Common myeloid progenitor, CD34-positive (primary cell): ENCODE data around the gene MICAL3.

Source experiments
- CTCF ChIA-PET: fragments of 350-600 bp; sonication (Branson Sonifier 250); formaldehyde crosslinking; loops from one replicate; lab custom pipeline; 2021; ENCODE audit warnings: antibody characterized with exemption; lab: Charles Lee
- POLR2A ChIA-PET: fragments of 350-600 bp; sonication (Branson Sonifier 250); formaldehyde crosslinking; loops from one replicate; lab custom pipeline; 2021; ENCODE audit warnings: antibody characterized with exemption; lab: Charles Lee
- DNase-seq, 3 donors: peaks; one replicate each; pipeline versions ENCODE4 v3.0.0 to v3.0.0-alpha.2; 2013
- H3K27ac ChIP-seq, 2 experiments: 1 replicate in 1 of 2; 2 replicates in 1 of 2; pipeline ENCODE4 v1.7.0; 2013; ENCODE audit warnings: inconsistent platforms in 2 of 2, low read length in 2 of 2, mild to moderate bottlenecking in 2 of 2, low read depth in 1 of 2, moderate library complexity in 1 of 2; ENCODE audit not compliant: severe bottlenecking in 2 of 2, insufficient read depth in 1 of 2, poor library complexity in 1 of 2
- H3K27me3 ChIP-seq, 5 experiments: replicated peaks in 2 of 5; 1 replicate in 3 of 5; 2 replicates in 2 of 5; pipeline versions ENCODE4 v1.6.1 to v1.7.0; 2013; ENCODE audit warnings: low read length in 4 of 5, mild to moderate bottlenecking in 2 of 5, moderate library complexity in 2 of 5, inconsistent platforms in 1 of 5; ENCODE audit not compliant: insufficient read depth in 5 of 5, control insufficient read depth in 4 of 5
- H3K36me3 ChIP-seq, 4 experiments: 1 replicate in 2 of 4; 2 replicates in 2 of 4; pipeline versions ENCODE4 v1.6.1 to v1.7.0; 2013; ENCODE audit warnings: low read length in 3 of 4, control low read depth in 1 of 4, mild to moderate bottlenecking in 1 of 4; ENCODE audit not compliant: control insufficient read depth in 4 of 4, insufficient read depth in 4 of 4
- H3K4me1 ChIP-seq, 4 experiments: 1 replicate in 3 of 4; 2 replicates in 1 of 4; pipeline versions ENCODE4 v1.6.1 to v1.7.1; 2013; ENCODE audit warnings: low read length in 3 of 4, mild to moderate bottlenecking in 3 of 4, control low read depth in 1 of 4, inconsistent platforms in 1 of 4, moderate library complexity in 1 of 4; ENCODE audit not compliant: control insufficient read depth in 4 of 4, insufficient read depth in 4 of 4; ENCODE audit errors: control extremely low read depth in 1 of 4
- H3K4me3 ChIP-seq, 7 experiments: 1 replicate in 4 of 7; 2 replicates in 3 of 7; pipeline versions ENCODE4 v1.5.1 to v1.7.0; 2013; ENCODE audit warnings: mild to moderate bottlenecking in 7 of 7, low read length in 6 of 7, moderate library complexity in 6 of 7, inconsistent platforms in 2 of 7, low read depth in 2 of 7, control low read depth in 1 of 7; ENCODE audit not compliant: insufficient read depth in 4 of 7, control insufficient read depth in 1 of 7; ENCODE audit errors: extremely low read depth in 1 of 7
- H3K9me3 ChIP-seq, 5 experiments: 1 replicate in 4 of 5; 2 replicates in 1 of 5; pipeline versions ENCODE4 v1.6.1 to v1.7.1; 2013; ENCODE audit warnings: low read length in 4 of 5, mild to moderate bottlenecking in 2 of 5, inconsistent platforms in 1 of 5, low read depth in 1 of 5, moderate library complexity in 1 of 5; ENCODE audit not compliant: control insufficient read depth in 4 of 5, insufficient read depth in 2 of 5; ENCODE audit errors: control extremely low read depth in 1 of 5
- WGBS: methylation state at CpG from one replicate; pipeline ENCODE4 v1.1.5; 2013; ENCODE audit not compliant: insufficient coverage; 5-methylcytosine and 5-hydroxymethylcytosine counted together

The MICAL3 gene

DNA sequence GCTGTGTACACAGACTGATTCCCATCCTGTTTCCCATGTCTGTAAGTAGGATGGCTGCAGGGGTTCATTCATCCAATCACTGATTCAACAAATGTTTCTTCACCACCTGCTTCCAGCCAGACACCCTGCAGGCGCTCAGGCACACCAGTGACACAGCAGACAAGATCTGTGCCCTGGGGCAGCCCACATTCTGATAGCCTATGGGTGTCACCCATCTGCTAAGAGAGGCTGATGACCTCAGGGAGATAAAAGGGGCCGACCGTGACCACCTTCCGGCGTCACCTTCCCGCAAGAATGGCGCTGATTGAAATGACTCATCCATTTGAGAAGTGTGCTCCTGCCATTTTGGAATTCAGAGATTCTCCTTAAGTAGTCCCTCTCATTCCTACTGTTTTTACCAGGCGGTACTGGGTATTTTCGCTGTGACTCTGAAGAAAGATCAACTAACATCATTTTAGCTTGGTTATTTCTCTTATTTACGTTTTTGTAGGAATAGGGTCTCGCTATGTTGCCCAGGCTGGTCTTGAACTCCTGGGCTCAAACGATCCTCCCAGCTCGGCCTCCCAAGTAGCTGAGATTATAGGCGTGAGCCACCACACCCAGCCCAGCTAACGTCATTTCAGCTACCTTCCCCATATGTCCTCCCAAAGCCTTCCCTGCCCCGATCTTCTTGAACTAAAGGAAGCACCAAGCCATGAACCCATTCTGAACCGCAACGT, 176.8 kb downstream of the MICAL3 start:
- H3K9me3 ChIP-seq = no peaks in the 10 kb centered on the region
- 98% methylated on average over 18 of the region's 18 CpGs for WGBS
- no peaks in the 10 kb centered on the region for H3K27me3 ChIP-seq
- DNase-seq = peak in 1 of 3 donors; percentile 4
- H3K4me1 ChIP-seq = no peaks in the 10 kb centered on the region
- no peak overlapping the region for H3K4me3 ChIP-seq
- ChIA-PET POLR2A (no interaction called here), CTCF (interaction anchor here (1.2 kb wide), 1 partner anchor 13 kb away, joined by 4 read pairs; no protein-coding TSS in a partner anchor)
- no peak overlapping the region for H3K27ac ChIP-seq
- peaks cover 0 to 9% (median 3%) of the 10 kb centered on the region in 4 experiments for H3K36me3 ChIP-seq

- H3K27ac ChIP-seq = no peak overlapping the region
- 97% methylated on average over 7 of the region's 13 CpGs for WGBS
- DNase-seq = no peak
- peaks cover 0 to 14% (median 5%) of the 10 kb centered on the region in 4 experiments for H3K36me3 ChIP-seq
- H3K27me3 ChIP-seq = no peaks in the 10 kb centered on the region
- H3K4me3 ChIP-seq = no peak overlapping the region
- no peaks in the 10 kb centered on the region for H3K4me1 ChIP-seq
- ChIA-PET CTCF (interaction anchor here (0.6 to 1.2 kb wide), 2 partner anchors 12 to 36 kb away, joined by 3 to 4 read pairs; no protein-coding TSS in a partner anchor), POLR2A (no interaction called here)
- H3K9me3 ChIP-seq = no peaks in the 10 kb centered on the region
Observed at GRCh38 chr22:17846326-17846992, 177.9 kb downstream of the MICAL3 start.

DNA sequence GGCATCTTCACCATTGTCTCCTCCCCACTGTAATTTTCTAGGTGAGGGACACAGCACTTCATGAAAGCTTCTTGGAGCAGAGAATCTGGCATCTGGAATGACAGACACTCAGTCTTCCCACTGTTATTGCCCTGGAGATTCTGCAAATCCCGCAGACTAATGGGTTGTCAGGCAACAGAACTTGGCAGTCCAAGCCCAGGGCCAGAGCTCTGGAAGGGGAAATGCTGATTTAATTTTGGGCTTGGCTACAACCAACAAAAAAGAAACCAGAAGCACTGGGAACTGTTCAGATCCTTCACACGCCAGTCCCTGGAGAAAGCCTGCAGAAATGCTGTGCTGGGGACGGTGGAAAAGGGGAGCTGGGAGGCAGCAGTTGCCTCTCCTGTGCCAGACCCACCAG, 178.6 kb downstream of the MICAL3 start:
- CTCF ChIA-PET = interaction anchor here (1.6 kb wide), 1 partner anchor 11 kb away, joined by 3 read pairs; no protein-coding TSS in a partner anchor
- DNase-seq = no peak
- POLR2A ChIA-PET = no interaction called here
- Histone ChIP-seq H3K27me3 (no peaks in the 10 kb centered on the region), H3K36me3 (peaks cover 0 to 19% (median 8%) of the 10 kb centered on the region in 4 experiments), H3K4me1 (no peaks in the 10 kb centered on the region), H3K4me3 (no peak overlapping the region), H3K27ac (no peak overlapping the region), H3K9me3 (no peaks in the 10 kb centered on the region)
- 94% methylated on average over 3 of the region's 3 CpGs for WGBS

GRCh38 chr22:17845327-17845726, 179.0 kb downstream of the MICAL3 start:
- no peaks in the 10 kb centered on the region for H3K9me3 ChIP-seq
- 98% methylated on average over 4 of the region's 8 CpGs for WGBS
- DNase-seq = no peak
- H3K36me3 ChIP-seq = peaks cover 0 to 23% (median 10%) of the 10 kb centered on the region in 4 experiments
- no peak overlapping the region for H3K4me3 ChIP-seq
- ChIA-PET POLR2A (no interaction called here), CTCF (interaction anchor here (1.6 to 1.9 kb wide), 2 partner anchors 11 to 179 kb away, joined by 3 to 4 read pairs; partner anchors contain the start of gene MICAL3)
- H3K4me1 ChIP-seq = no peaks in the 10 kb centered on the region
- no peak overlapping the region for H3K27ac ChIP-seq
- H3K27me3 ChIP-seq = no peaks in the 10 kb centered on the region

GRCh38 chr22:17844150-17844549, 180.2 kb downstream of the MICAL3 start:
- ChIA-PET CTCF (interaction anchor here (1.9 kb wide), 1 partner anchor 180 kb away, joined by 4 read pairs; the partner anchor contains the start of gene MICAL3), POLR2A (no interaction called here)
- Histone ChIP-seq H3K27me3 (no peaks in the 10 kb centered on the region), H3K36me3 (peaks cover 0 to 24% (median 11%) of the 10 kb centered on the region in 4 experiments), H3K4me1 (no peaks in the 10 kb centered on the region), H3K4me3 (no peak overlapping the region), H3K9me3 (no peaks in the 10 kb centered on the region), H3K27ac (no peak overlapping the region)
- 93% methylated on average over 5 of the region's 5 CpGs for WGBS
- DNase-seq = no peak

DNA sequence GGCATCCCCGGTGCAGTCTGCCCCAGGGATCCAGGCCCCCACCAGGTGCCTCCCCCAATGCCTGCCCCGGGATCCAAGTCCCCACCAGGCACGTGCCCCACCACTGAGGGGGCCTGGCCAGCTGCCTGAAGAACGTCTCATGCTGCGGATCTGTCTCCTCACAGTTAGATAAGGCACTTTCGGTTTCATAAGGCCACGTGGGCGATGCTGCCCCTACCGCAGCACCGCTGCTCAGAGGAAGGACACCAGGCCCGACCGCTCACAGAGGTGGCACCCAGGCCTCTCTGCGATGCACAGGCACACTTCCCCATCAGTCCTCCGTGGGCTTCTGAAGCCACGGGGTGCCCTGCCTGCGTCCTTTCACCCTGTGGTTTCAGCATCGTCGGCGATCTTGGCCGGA, 182.0 kb downstream of the MICAL3 start:
- CTCF ChIA-PET = no interaction called here
- 89% methylated on average over 17 of the region's 20 CpGs for WGBS
- Histone ChIP-seq H3K27me3 (no peaks in the 10 kb centered on the region), H3K9me3 (no peaks in the 10 kb centered on the region), H3K27ac (no peak overlapping the region), H3K4me1 (no peaks in the 10 kb centered on the region), H3K4me3 (no peak overlapping the region), H3K36me3 (peaks cover 0 to 33% (median 15%) of the 10 kb centered on the region in 4 experiments)
- POLR2A ChIA-PET = no interaction called here
- DNase-seq = no peak

- Histone ChIP-seq H3K4me3 (no peak overlapping the region), H3K36me3 (peaks cover 0 to 37% (median 14%) of the 10 kb centered on the region in 4 experiments), H3K27me3 (no peaks in the 10 kb centered on the region), H3K9me3 (no peaks in the 10 kb centered on the region), H3K27ac (no peak overlapping the region), H3K4me1 (no peaks in the 10 kb centered on the region)
- POLR2A ChIA-PET = no interaction called here
- WGBS = 99% methylated on average over 14 of the region's 16 CpGs
- DNase-seq = no peak
- CTCF ChIA-PET = no interaction called here
Observed at GRCh38 chr22:17841836-17842235, 182.5 kb downstream of the MICAL3 start.
